Measurements from ENCODE around the gene ENO2. TPM values are rescaled to one million over a fixed set of nuclear protein-coding genes. Genes with fewer than 3 reads are reported as not detected.

Gene ENO2
- total RNA-seq, 2 donors from 2014 or later, result 104 to 139 TPM

GRCh38 chr12:6963016-6963731, 48.8 kb downstream of the ENO2 start:
- no peaks in the 10 kb centered on the region for H3K27me3 Mint-ChIP-seq (ENCODE audit: insufficient read depth)

DNA sequence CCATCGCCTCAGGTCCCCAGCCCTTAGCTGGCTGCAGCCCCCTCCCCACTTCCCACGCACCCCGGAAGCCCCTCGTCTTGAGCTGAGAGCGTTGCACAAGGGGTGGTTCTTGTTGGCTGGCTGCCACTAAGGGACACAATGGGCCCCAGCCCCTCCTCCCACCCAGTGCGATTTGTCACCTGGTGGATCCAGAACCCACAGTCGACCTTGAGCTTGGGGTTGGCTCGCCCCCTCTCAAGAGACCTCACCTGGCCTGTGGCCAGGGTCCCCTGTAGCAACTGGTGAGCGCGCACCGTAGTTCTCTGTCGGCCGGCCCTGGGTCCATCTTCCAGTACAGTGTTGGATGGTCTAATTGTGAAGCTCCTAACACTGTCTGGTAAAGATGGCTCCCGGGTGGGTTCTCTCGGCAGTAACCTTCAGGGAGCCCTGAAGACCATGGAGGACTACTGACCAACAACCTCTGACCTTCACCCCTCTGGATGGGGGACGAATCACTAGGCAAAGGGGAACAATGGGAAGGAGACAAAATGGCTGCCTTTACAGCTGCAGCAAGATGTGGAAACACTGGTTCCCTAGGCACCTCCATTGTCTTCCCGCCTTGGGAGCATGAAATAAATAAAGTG, 49.5 kb downstream of the ENO2 start:
- Histone ChIP-seq H3K4me1 (ENCODE audit: control insufficient read depth, insufficient read depth, low read length) (peaks cover 4% of the 10 kb centered on the region), H3K27ac (ENCODE audit: low read depth, low read length) (peak overlapping the region; percentile 1), H3K9me3 (ENCODE audit: control insufficient read depth, low read length) (no peaks in the 10 kb centered on the region), H3K4me3 (ENCODE audit: low read length) (no peak overlapping the region), H3K27me3 (ENCODE audit: control insufficient read depth, insufficient read depth, low read length, poor library complexity, severe bottlenecking) (no peaks in the 10 kb centered on the region), H3K36me3 (ENCODE audit: control insufficient read depth, insufficient read depth, low read length) (peaks cover 47% of the 10 kb centered on the region), H3K9ac (ENCODE audit: extremely low read depth, low read length, poor library complexity, severe bottlenecking) (no peak overlapping the region)
- peaks cover 56% of the 10 kb centered on the region for H3K4me1 Mint-ChIP-seq
- peak; percentile 74 for DNase-seq
- H3K9me3 Mint-ChIP-seq, result no peaks in the 10 kb centered on the region
- H3K27me3 Mint-ChIP-seq (ENCODE audit: insufficient read depth), result no peaks in the 10 kb centered on the region
- peaks cover 56% of the 10 kb centered on the region for H3K36me3 Mint-ChIP-seq (ENCODE audit: low read depth)
- peak overlapping the region; percentile 99 for H3K27ac Mint-ChIP-seq
- 91 to 99% methylated on average over 10 to 17 of the region's 17 CpGs for WGBS, 2 experiments (ENCODE audit: insufficient coverage in 1 of 2, insufficient read length in 1 of 2)
- no peak for TF ChIP-seq CTCF (conservative IDR thresholded peaks at IDR 0.05)
- peak overlapping the region; percentile 98 for H3K4me3 Mint-ChIP-seq

More at GRCh38 chr12:6963016-6963731, 48.8 kb downstream of the ENO2 start:
- Histone ChIP-seq H3K27me3 (ENCODE audit: control insufficient read depth, insufficient read depth, low read length, poor library complexity, severe bottlenecking) (no peaks in the 10 kb centered on the region), H3K4me3 (ENCODE audit: low read length) (no peak overlapping the region), H3K36me3 (ENCODE audit: control insufficient read depth, insufficient read depth, low read length) (peaks cover 40% of the 10 kb centered on the region), H3K4me1 (ENCODE audit: control insufficient read depth, insufficient read depth, low read length) (peaks cover 4% of the 10 kb centered on the region), H3K9me3 (ENCODE audit: control insufficient read depth, low read length) (no peaks in the 10 kb centered on the region), H3K27ac (ENCODE audit: low read depth, low read length) (no peak overlapping the region), H3K9ac (ENCODE audit: extremely low read depth, low read length, poor library complexity, severe bottlenecking) (no peak overlapping the region)
- 82 to 96% methylated on average over 22 to 32 of the region's 32 CpGs for WGBS, 2 experiments (ENCODE audit: insufficient coverage in 1 of 2, insufficient read length in 1 of 2)
- DNase-seq, result peak; percentile 99
- peak overlapping the region; percentile 99 for H3K27ac Mint-ChIP-seq
- H3K4me3 Mint-ChIP-seq, result peak overlapping the region; percentile 98
- H3K36me3 Mint-ChIP-seq (ENCODE audit: low read depth), result peaks cover 49% of the 10 kb centered on the region
- TF ChIP-seq CTCF (conservative IDR thresholded peaks at IDR 0.05), result peak; percentile 52
- H3K9me3 Mint-ChIP-seq, result no peaks in the 10 kb centered on the region
- peaks cover 48% of the 10 kb centered on the region for H3K4me1 Mint-ChIP-seq

- H3K27me3 ChIP-seq (ENCODE audit: control insufficient read depth, insufficient read depth, low read length, poor library complexity, severe bottlenecking), result no peaks in the 10 kb centered on the region
- no peaks in the 10 kb centered on the region for H3K27me3 Mint-ChIP-seq (ENCODE audit: insufficient read depth)
- peaks cover 52% of the 10 kb centered on the region for H3K36me3 ChIP-seq (ENCODE audit: control insufficient read depth, insufficient read depth, low read length)
- DNase-seq, result no peak
- H3K9me3 Mint-ChIP-seq, result no peaks in the 10 kb centered on the region
- H3K4me1 Mint-ChIP-seq, result peaks cover 61% of the 10 kb centered on the region
- H3K4me1 ChIP-seq (ENCODE audit: control insufficient read depth, insufficient read depth, low read length), result peaks cover 10% of the 10 kb centered on the region
- H3K27ac ChIP-seq (ENCODE audit: low read depth, low read length), result peak overlapping the region; percentile 29
- H3K4me3 ChIP-seq (ENCODE audit: low read length), result no peak overlapping the region
- WGBS, 2 experiments (ENCODE audit: insufficient coverage in 1 of 2, insufficient read length in 1 of 2), result 86 to 89% methylated on average over 8 of the region's 8 CpGs
- H3K9me3 ChIP-seq (ENCODE audit: control insufficient read depth, low read length), result no peaks in the 10 kb centered on the region
- H3K27ac Mint-ChIP-seq, result peak overlapping the region; percentile 99
- peak overlapping the region; percentile 98 for H3K4me3 Mint-ChIP-seq
- no peak for TF ChIP-seq CTCF (conservative IDR thresholded peaks at IDR 0.05)
- H3K9ac ChIP-seq (ENCODE audit: extremely low read depth, low read length, poor library complexity, severe bottlenecking), result no peak overlapping the region
- H3K36me3 Mint-ChIP-seq (ENCODE audit: low read depth), result peaks cover 57% of the 10 kb centered on the region
Measured at GRCh38 chr12:6964605-6965025, 50.2 kb downstream of the ENO2 start.

Measured in endodermal cell (in vitro differentiated cells).